Esophagus (tissue), 2 donors: Measurements from ENCODE around the gene FADS6. TPM values are rescaled to one million over a fixed set of nuclear protein-coding genes. Genes with fewer than 3 reads are reported as not detected.
A peak's percentile ranks its signal among the peaks of the same experiment; 100 is the strongest.
"Not testable (repeated sequence)": the region's sequence is repeated elsewhere in the genome, so short reads cannot be mapped to it uniquely, and the experiment has no call there.

ENCODE experiments used
- H3K27ac ChIP-seq, 2 donors: one replicate each; pipeline ENCODE4 v1.5.1; 2013; ENCODE audit warnings: low read depth in 2 of 2, mild to moderate bottlenecking in 2 of 2, inconsistent platforms in 1 of 2, low read length in 1 of 2, moderate library complexity in 1 of 2
- H3K27me3 ChIP-seq, 2 donors: one replicate each; pipeline ENCODE4 v1.6.1; 2013; ENCODE audit warnings: low read length in 2 of 2, control low read depth in 1 of 2, mild to moderate bottlenecking in 1 of 2; ENCODE audit not compliant: insufficient read depth in 2 of 2, control insufficient read depth in 1 of 2
- H3K36me3 ChIP-seq, 2 donors: one replicate each; pipeline ENCODE4 v1.6.1; 2013; ENCODE audit warnings: low read length in 1 of 2; ENCODE audit not compliant: control insufficient read depth in 2 of 2, insufficient read depth in 2 of 2
- H3K4me1 ChIP-seq, 2 donors: one replicate each; pipeline ENCODE4 v1.6.1; 2013; ENCODE audit warnings: low read length in 1 of 2; ENCODE audit not compliant: control insufficient read depth in 2 of 2, insufficient read depth in 2 of 2
- H3K4me3 ChIP-seq, 2 donors: one replicate each; pipeline ENCODE4 v1.5.1; 2013; ENCODE audit warnings: low read length in 2 of 2, mild to moderate bottlenecking in 2 of 2, low read depth in 1 of 2, moderate library complexity in 1 of 2
- H3K9me3 ChIP-seq, 2 donors: one replicate each; pipeline ENCODE4 v1.6.1; 2013; ENCODE audit warnings: mild to moderate bottlenecking in 2 of 2, low read depth in 1 of 2, low read length in 1 of 2, moderate library complexity in 1 of 2; ENCODE audit not compliant: control insufficient read depth in 2 of 2, insufficient read depth in 1 of 2
- WGBS, 2 donors: extraction: QIAGEN DNeasy Blood & Tissue Kit; methylation state at CpG; one replicate each; pipeline ENCODE4 v1.1.7; 2013; 5-methylcytosine and 5-hydroxymethylcytosine counted together
- polyA plus RNA-seq, 2 donors: library from polyadenylated mRNA; stranded (reverse); fragments of 200-250 nt; gene quantifications; one replicate each; pipeline ENCODE4 v1.2.3, GENCODE V29; 2013
- donor health status: healthy with polysubstance abuse.
- donor health status: Bipolar disorder and iron deficiency.

Gene FADS6
- polyA plus RNA-seq, 2 donors, result 1.8 to 2.6 TPM

GRCh38 chr17:74871356-74872076 lies 21.9 kb downstream of the FADS6 start:
- Histone ChIP-seq H3K4me3 (peak overlapping the region in 1 of 2 donors; percentile 57), H3K4me1 (peaks cover 4 to 13% of the 10 kb centered on the region in 2 donors), H3K9me3 (no peaks in the 10 kb centered on the region), H3K27ac (no peak overlapping the region), H3K27me3 (no peaks in the 10 kb centered on the region), H3K36me3 (peaks cover 0 to 7% of the 10 kb centered on the region in 2 donors)
- 77 to 80% methylated on average over 11 of the region's 11 CpGs for WGBS, 2 donors

- Histone ChIP-seq H3K4me3 (no peak overlapping the region), H3K27me3 (no peaks in the 10 kb centered on the region), H3K4me1 (peaks cover 4 to 13% of the 10 kb centered on the region in 2 donors), H3K9me3 (no peaks in the 10 kb centered on the region), H3K27ac (no peak overlapping the region), H3K36me3 (peaks cover 0 to 9% of the 10 kb centered on the region in 2 donors)
- WGBS, 2 donors, result 80% methylated on average over 3 of the region's 3 CpGs
Observed at GRCh38 chr17:74870512-74870911, 22.9 kb downstream of the FADS6 start.

- H3K36me3 ChIP-seq, H3K4me3 ChIP-seq, H3K9me3 ChIP-seq, H3K27ac ChIP-seq, H3K27me3 ChIP-seq: not testable (repeated sequence)
- WGBS, 2 donors, result 91 to 94% methylated on average over 9 of the region's 9 CpGs
- peaks cover 4 to 13% of the 10 kb centered on the region in 2 donors for H3K4me1 ChIP-seq
Observed at GRCh38 chr17:74870028-74870427, 23.4 kb downstream of the FADS6 start.

GRCh38 chr17:74868908-74869255 lies 24.6 kb downstream of the FADS6 start:
- 93 to 94% methylated on average over 6 of the region's 6 CpGs for whole genome bisulfite sequencing, 2 donors
- no peak overlapping the region for H3K27ac ChIP-seq
- no peaks in the 10 kb centered on the region for H3K9me3 ChIP-seq
- no peaks in the 10 kb centered on the region for H3K27me3 ChIP-seq
- peaks cover 4 to 13% of the 10 kb centered on the region in 2 donors for H3K4me1 ChIP-seq
- peaks cover 0 to 9% of the 10 kb centered on the region in 2 donors for H3K36me3 ChIP-seq
- no peak overlapping the region for H3K4me3 ChIP-seq

GRCh38 chr17:74868251-74868907 lies 25.1 kb downstream of the FADS6 start:
- H3K4me3 ChIP-seq, result no peak overlapping the region
- H3K36me3 ChIP-seq, result peaks cover 0 to 12% of the 10 kb centered on the region in 2 donors
- no peaks in the 10 kb centered on the region for H3K27me3 ChIP-seq
- 79 to 80% methylated on average over 12 of the region's 12 CpGs for WGBS, 2 donors
- peaks cover 4 to 13% of the 10 kb centered on the region in 2 donors for H3K4me1 ChIP-seq
- H3K27ac ChIP-seq, result no peak overlapping the region
- no peaks in the 10 kb centered on the region for H3K9me3 ChIP-seq

GRCh38 chr17:74866198-74866835 lies 27.1 kb downstream of the FADS6 start:
- 76 to 84% methylated on average over 19 of the region's 19 CpGs for WGBS, 2 donors
- Histone ChIP-seq H3K9me3 (no peaks in the 10 kb centered on the region), H3K27ac (no peak overlapping the region), H3K4me3 (no peak overlapping the region), H3K36me3 (peaks cover 0 to 15% of the 10 kb centered on the region in 2 donors), H3K4me1 (peaks cover 4 to 7% of the 10 kb centered on the region in 2 donors), H3K27me3 (no peaks in the 10 kb centered on the region)

GRCh38 chr17:74865504-74866197 lies 27.8 kb downstream of the FADS6 start:
- H3K4me1 ChIP-seq, result peaks cover 7 to 10% of the 10 kb centered on the region in 2 donors

GRCh38 chr17:74864866-74865395 lies 28.5 kb downstream of the FADS6 start:
- H3K4me3 ChIP-seq, result no peak overlapping the region
- WGBS, 2 donors, result 25 to 26% methylated on average over 11 of the region's 11 CpGs
- peaks cover 0 to 14% of the 10 kb centered on the region in 2 donors for H3K27me3 ChIP-seq
- H3K4me1 ChIP-seq, result peaks cover 7 to 10% of the 10 kb centered on the region in 2 donors
- H3K27ac ChIP-seq, result no peak overlapping the region
- peaks cover 0 to 13% of the 10 kb centered on the region in 2 donors for H3K36me3 ChIP-seq
- no peaks in the 10 kb centered on the region for H3K9me3 ChIP-seq

More at GRCh38 chr17:74865504-74866197, 27.8 kb downstream of the FADS6 start:
- Histone ChIP-seq H3K9me3 (no peaks in the 10 kb centered on the region), H3K27ac (no peak overlapping the region), H3K36me3 (peaks cover 0 to 15% of the 10 kb centered on the region in 2 donors), H3K4me3 (no peak overlapping the region), H3K27me3 (peaks cover 0 to 7% of the 10 kb centered on the region in 2 donors)
- 69 to 78% methylated on average over 18 to 19 of the region's 19 CpGs for WGBS, 2 donors

GRCh38 chr17:74864297-74864865 lies 29.1 kb downstream of the FADS6 start:
- peaks cover 0 to 10% of the 10 kb centered on the region in 2 donors for H3K36me3 ChIP-seq
- peaks cover 0 to 19% of the 10 kb centered on the region in 2 donors for H3K27me3 ChIP-seq
- peaks cover 7 to 10% of the 10 kb centered on the region in 2 donors for H3K4me1 ChIP-seq
- H3K9me3 ChIP-seq, result no peaks in the 10 kb centered on the region
- no peak overlapping the region for H3K27ac ChIP-seq
- 90 to 92% methylated on average over 15 of the region's 15 CpGs for WGBS, 2 donors
- H3K4me3 ChIP-seq, result no peak overlapping the region
